ENCODE data around the gene PLCE1. TPM values are rescaled to one million over a fixed set of nuclear protein-coding genes. Genes with fewer than 3 reads are reported as not detected.

PLCE1 gene
- total and polyA plus RNA-seq, 2 experiments from 2014 or later: 1.6 to 1.9 TPM

DNA sequence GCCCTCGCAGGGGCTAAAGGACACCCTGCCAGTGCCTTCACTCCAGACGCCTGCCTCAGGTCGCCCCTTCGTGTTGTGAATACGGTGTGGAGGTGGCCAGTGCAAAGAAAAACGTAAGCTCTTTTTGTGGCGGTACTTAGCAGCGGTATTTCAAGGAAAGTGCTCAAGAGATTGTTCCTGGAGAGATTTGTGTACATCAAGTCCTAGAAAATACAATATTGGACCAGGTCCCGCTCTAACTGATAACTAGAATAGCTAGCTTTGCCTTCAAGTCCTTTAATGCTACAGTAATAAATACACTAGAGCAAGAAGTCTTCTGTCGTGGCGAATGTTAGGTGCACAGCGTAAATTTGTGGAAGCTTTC lies 689 bp downstream of the PLCE1 start:
- no peak for DNase-seq (ENCODE audit: low read depth in 1 of 2, low spot score in 1 of 2)
- H3K9me3 ChIP-seq (ENCODE audit: low read depth): no peaks in the 10 kb centered on the region
- peaks cover 5% of the 10 kb centered on the region for H3K27me3 ChIP-seq
- peak overlapping the region; percentile 51 for H3K4me3 ChIP-seq
- no peak overlapping the region for H3K27ac ChIP-seq
- TF ChIP-seq, protein P1, sequence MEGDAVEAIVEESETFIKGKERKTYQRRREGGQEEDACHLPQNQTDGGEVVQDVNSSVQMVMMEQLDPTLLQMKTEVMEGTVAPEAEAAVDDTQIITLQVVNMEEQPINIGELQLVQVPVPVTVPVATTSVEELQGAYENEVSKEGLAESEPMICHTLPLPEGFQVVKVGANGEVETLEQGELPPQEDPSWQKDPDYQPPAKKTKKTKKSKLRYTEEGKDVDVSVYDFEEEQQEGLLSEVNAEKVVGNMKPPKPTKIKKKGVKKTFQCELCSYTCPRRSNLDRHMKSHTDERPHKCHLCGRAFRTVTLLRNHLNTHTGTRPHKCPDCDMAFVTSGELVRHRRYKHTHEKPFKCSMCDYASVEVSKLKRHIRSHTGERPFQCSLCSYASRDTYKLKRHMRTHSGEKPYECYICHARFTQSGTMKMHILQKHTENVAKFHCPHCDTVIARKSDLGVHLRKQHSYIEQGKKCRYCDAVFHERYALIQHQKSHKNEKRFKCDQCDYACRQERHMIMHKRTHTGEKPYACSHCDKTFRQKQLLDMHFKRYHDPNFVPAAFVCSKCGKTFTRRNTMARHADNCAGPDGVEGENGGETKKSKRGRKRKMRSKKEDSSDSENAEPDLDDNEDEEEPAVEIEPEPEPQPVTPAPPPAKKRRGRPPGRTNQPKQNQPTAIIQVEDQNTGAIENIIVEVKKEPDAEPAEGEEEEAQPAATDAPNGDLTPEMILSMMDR (IDR thresholded peaks at IDR 0.05; ENCODE audit: low read depth, low read length): no peak
- H3K36me3 ChIP-seq: no peaks in the 10 kb centered on the region
- peaks cover 4% of the 10 kb centered on the region for H3K4me1 ChIP-seq (ENCODE audit: low read depth)

DNA sequence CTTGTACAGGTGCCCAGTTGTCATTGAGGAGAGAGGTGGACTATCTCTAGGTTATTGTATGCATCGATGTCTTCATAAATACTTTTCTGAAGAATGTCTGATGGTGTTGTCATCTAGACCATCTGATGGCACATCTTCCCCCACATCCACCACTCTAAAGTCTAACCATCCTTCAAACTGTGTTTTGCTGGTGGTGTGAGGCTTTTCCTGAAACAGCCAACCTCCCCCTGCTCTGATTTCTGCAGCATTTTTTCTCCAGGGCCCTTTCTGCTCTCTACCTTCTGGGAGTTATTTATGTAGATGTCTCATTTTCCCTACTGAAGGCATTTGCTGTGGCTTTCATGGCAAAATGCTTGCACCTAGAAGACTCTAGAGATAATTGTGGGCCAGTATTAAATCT lies 1.5 kb downstream of the PLCE1 start:
- Histone ChIP-seq H3K27ac (no peak overlapping the region), H3K9me3 (ENCODE audit: low read depth) (no peaks in the 10 kb centered on the region), H3K27me3 (peaks cover 5% of the 10 kb centered on the region), H3K4me3 (no peak overlapping the region), H3K36me3 (no peaks in the 10 kb centered on the region), H3K4me1 (ENCODE audit: low read depth) (peaks cover 12% of the 10 kb centered on the region)
- DNase-seq (ENCODE audit: low read depth in 1 of 2, low spot score in 1 of 2): no peak
- TF ChIP-seq, protein P1 (IDR thresholded peaks at IDR 0.05; ENCODE audit: low read depth, low read length): no peak

DNA sequence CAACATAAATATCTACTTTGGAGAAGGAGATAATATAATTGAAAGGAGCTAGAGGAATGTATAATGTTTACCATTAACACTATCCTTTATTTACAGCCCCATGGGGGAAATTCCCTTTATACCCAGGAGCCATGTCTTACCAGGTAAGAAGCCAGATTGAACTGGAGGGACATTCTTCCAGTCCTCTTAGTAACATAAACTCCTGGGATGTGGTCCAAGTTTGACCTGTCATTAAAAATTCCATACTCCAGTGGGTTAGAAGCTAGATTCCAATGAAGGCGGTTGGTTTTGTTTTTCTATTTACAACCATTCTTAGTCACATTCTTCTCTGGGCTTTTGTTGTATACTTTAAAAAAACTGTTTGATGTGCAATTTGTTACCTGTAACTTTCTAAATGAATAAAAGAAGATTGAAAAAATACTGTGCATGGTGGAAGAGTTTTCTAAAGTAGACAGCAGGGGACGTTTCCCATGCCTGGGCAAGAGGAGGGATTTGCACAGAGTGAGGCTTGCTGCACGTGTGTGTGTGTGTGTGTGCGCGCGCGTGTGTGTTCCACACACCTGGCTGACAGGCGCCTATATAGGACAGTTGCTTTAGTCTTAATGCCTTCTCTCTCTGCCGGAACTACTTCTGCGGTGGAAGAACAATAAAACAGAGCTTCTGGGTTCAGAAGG lies 2.0 kb downstream of the PLCE1 start:
- peaks cover 17% of the 10 kb centered on the region for H3K4me1 ChIP-seq (ENCODE audit: low read depth)
- DNase-seq (ENCODE audit: low read depth in 1 of 2, low spot score in 1 of 2): peak in 1 of 2 donors; percentile 67

DNA sequence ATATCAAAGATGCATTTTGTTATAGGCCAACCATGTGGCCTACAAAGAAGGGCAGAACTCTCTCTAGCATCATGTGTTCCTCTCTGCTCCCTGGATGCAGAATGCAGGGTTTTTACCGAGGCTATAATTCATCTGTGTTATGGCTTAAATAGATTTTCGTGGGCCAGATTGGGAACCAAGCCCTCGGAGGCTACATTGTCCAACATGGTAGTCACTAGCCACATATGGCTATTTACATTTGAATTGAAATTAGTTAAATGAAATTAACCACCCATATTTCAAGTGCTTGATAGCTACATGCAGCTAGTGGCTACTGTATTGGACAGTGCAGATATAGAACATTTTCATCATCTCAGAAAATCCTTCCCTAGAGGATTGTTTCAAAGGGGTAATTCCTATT lies 2.8 kb downstream of the PLCE1 start:
- TF ChIP-seq, protein P1 (IDR thresholded peaks at IDR 0.05; ENCODE audit: low read depth, low read length): no peak
- H3K4me3 ChIP-seq: no peak overlapping the region
- no peaks in the 10 kb centered on the region for H3K36me3 ChIP-seq
- H3K27ac ChIP-seq: no peak overlapping the region
- peaks cover 22% of the 10 kb centered on the region for H3K4me1 ChIP-seq (ENCODE audit: low read depth)
- DNase-seq (ENCODE audit: low read depth in 1 of 2, low spot score in 1 of 2): no peak
- H3K27me3 ChIP-seq: peaks cover 5% of the 10 kb centered on the region
- no peaks in the 10 kb centered on the region for H3K9me3 ChIP-seq (ENCODE audit: low read depth)

More for the DNA sequence above, 2.0 kb downstream of the PLCE1 start:
- TF ChIP-seq, protein P1 (IDR thresholded peaks at IDR 0.05; ENCODE audit: low read depth, low read length): no peak
- peaks cover 5% of the 10 kb centered on the region for H3K27me3 ChIP-seq
- H3K4me3 ChIP-seq: no peak overlapping the region
- H3K27ac ChIP-seq: no peak overlapping the region
- H3K9me3 ChIP-seq (ENCODE audit: low read depth): no peaks in the 10 kb centered on the region
- H3K36me3 ChIP-seq: no peaks in the 10 kb centered on the region

DNA sequence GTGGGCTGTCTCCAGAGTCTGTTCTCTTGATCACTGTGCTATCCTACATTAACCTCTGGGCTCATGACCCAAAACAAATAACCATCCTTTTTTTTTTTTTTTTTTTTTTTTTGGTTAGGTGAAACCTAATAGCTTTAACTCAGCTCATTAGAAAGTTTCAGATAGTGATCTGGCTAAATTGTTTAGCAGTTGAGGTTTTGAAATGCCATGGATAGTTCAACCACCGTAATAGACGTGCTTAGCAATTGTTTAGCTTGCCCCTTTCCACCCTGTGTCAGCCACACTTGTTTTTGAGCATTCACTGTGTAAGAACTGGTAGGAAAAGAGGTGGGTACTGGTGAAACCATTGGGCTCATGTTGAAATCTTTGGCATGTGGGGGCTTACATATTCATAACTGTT lies 3.8 kb downstream of the PLCE1 start:
- Histone ChIP-seq H3K27me3 (peaks cover 5% of the 10 kb centered on the region), H3K4me1 (ENCODE audit: low read depth) (peaks cover 22% of the 10 kb centered on the region), H3K36me3 (no peaks in the 10 kb centered on the region), H3K27ac (no peak overlapping the region), H3K9me3 (ENCODE audit: low read depth) (no peaks in the 10 kb centered on the region), H3K4me3 (no peak overlapping the region)
- TF ChIP-seq, protein P1 (IDR thresholded peaks at IDR 0.05; ENCODE audit: low read depth, low read length): no peak
- DNase-seq (ENCODE audit: low read depth in 1 of 2, low spot score in 1 of 2): no peak
